DLD1 (cell line): ENCODE results near the gene MOB3A.

Experiments used
- in situ Hi-C: cut with HindIII; loops from 2 replicates; pipeline ENCODE4 v1.10.0; 2017; ENCODE audit warnings: low sequenced_read_pairs

Gene MOB3A

GRCh38 chr19:2083174-2083854 is 12.8 kb downstream of the MOB3A start:
- in situ Hi-C loops, result no loop called here

GRCh38 chr19:2081873-2082810 is 14.0 kb downstream of the MOB3A start:
- in situ Hi-C loops, result no loop called here

GRCh38 chr19:2080336-2080988 is 15.7 kb downstream of the MOB3A start:
- in situ Hi-C loops, result no loop called here

- in situ Hi-C loops, result no loop called here
These were observed 16.2 kb downstream of the MOB3A start for GRCh38 chr19:2079865-2080301.

- in situ Hi-C loops, result no loop called here
These were observed 16.9 kb downstream of the MOB3A start for GRCh38 chr19:2079076-2079864.

- in situ Hi-C loops, result no loop called here
These were observed 18.1 kb downstream of the MOB3A start for GRCh38 chr19:2077833-2078619.

GRCh38 chr19:2077398-2077797 is 18.7 kb downstream of the MOB3A start:
- in situ Hi-C loops, result no loop called here

GRCh38 chr19:2076526-2076944 is 19.6 kb downstream of the MOB3A start:
- in situ Hi-C loops, result no loop called here

GRCh38 chr19:2072757-2073551 is 23.2 kb downstream of the MOB3A start:
- in situ Hi-C loops, result no loop called here

- in situ Hi-C loops, result no loop called here
These were observed 25.0 kb downstream of the MOB3A start for GRCh38 chr19:2070986-2071673.

GRCh38 chr19:2070436-2070827 is 25.7 kb downstream of the MOB3A start:
- in situ Hi-C loops, result no loop called here

- in situ Hi-C loops, result no loop called here
These were observed 31.2 kb downstream of the MOB3A start for GRCh38 chr19:2064788-2065524.

GRCh38 chr19:2064395-2064787 is 31.7 kb downstream of the MOB3A start:
- in situ Hi-C loops, result no loop called here

GRCh38 chr19:2063824-2064223 is 32.3 kb downstream of the MOB3A start:
- in situ Hi-C loops, result no loop called here

- in situ Hi-C loops, result no loop called here
These were observed 33.4 kb downstream of the MOB3A start for GRCh38 chr19:2062770-2063169.

- in situ Hi-C loops, result no loop called here
These were observed 33.8 kb downstream of the MOB3A start for GRCh38 chr19:2062389-2062729.

GRCh38 chr19:2061495-2062388 is 34.4 kb downstream of the MOB3A start:
- in situ Hi-C loops, result no loop called here
